COLO668 (cell line): ENCODE results near the gene RNU1-4.
"Not testable (repeated sequence)": the region's sequence is repeated elsewhere in the genome, so short reads cannot be mapped to it uniquely, and the experiment has no call there.

ENCODE experiments used
- DNase-seq: peaks from one replicate; lab custom pipeline; 2025; ENCODE audit not compliant: unreplicated experiment; lab: John Stamatoyannopoulos, UW

The RNU1-4 gene

DNA sequence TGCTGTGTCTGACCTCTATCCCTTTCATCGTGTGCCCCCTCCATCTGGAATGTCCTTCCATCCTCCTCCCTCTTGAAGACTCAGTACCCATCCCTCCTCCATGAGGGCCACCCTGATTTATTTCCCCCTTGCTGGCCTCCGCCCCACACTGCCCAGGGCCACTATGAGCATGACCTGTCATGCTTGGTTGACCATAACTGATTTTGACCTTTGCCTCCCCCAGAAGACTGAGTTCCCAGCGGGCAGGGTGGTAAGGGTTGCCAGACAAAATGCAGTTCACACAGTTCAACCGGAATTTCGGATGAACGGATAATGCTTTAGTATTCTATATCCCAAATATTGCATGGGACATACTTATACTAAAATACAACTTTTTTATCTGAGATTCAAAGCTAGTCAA, 31.6 kb upstream of the RNU1-4 start:
- not testable (repeated sequence) for DNase-seq

DNA sequence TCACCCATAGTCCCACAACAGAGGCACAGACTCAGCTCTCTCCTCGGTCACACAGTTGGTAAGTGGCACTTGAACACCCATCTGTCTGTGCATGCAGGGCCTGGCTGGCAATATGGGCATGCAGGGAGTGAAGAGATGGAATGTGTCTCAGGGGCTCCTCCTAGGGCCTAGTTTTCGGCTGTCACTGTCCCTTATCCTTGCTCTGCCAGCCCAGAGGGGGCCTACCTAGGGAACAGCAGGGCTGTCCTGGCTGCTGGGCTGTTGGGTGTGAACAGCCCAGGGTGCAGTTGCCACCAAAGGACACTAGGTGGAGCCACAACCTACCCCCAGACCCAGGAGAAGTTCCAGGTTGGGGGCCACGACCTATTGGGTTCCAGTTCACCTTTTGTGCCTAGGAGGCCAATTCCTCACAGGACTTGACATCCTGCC, 30.6 kb upstream of the RNU1-4 start:
- DNase-seq, result not testable (repeated sequence)

DNA sequence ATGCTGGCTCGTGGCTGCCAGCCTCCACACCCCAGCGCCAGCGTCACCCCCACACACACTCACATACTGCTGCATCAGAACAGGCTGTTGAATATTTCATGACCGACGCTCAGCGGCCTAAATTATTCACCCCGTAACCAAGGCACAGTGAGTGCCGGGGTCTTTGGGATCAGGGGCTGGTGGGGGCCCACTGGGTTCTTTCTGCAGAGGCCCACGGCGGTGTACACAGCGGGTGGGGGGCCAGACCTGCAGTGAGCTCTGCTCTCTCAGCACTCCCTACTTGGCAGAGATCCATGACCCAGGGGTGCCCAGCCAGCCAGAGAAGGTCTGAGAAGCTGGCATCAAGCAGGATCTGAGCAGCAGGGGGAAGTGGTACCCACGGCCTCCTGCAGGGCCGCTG, 29.7 kb upstream of the RNU1-4 start:
- not testable (repeated sequence) for DNase-seq

DNA sequence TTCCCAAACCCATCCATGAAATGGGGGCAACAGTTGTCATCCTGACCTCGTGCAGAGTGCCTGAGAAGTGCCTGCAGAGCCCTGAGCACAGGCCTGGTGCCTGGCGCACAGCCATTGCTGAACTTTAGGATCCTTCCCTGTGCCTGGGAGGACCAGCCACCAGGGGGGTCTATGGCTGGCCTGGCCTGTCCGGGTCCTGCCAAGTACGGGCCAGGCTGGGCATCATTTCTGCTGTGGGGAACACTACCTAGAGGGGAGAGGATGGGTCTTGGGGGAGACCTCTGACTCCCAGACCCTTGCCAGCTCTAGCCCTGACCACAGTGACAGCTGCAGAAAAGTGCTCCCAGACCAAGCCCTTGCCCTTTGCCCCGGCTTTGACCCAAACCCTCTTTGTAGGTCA, 28.2 kb upstream of the RNU1-4 start:
- not testable (repeated sequence) for DNase-seq

DNA sequence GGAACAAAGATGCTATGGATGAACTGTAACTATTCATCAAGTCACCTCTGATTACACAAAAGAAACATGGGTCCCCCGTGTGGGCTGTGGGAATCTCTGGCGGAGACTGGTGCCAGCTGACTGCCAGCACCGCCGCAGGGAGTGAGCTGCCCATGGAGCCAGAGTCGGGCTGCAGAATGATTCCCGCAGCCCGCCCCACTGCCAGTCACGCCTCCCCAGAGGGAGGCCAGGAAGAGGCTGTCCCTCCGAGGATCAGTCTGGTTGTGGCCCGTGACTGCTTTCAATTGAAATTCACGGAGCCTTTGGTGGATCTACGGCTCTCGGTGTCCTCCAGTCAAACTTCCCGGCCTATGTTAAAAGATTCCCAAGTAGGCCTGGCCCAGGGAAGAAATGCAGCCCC, 27.7 kb upstream of the RNU1-4 start:
- not testable (repeated sequence) for DNase-seq

DNA sequence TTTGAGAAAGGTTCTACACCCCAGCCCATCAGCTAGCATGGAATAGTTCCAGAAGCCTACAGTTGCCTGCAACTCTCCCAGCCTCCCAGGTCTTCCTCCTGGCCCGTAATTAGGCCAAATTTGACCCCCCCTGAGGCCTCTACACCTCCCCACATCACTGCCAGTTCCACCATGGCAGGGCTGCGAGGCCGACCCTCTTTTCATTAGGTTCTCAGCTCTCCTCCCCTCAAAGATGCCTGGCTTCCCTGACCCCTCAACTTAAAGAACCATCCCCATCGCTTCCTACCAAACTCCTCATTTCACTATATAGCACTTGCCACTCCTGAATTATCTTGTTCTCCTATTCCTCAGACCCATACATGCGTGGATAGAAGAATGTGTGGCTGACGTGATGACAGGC, 27.3 kb upstream of the RNU1-4 start:
- DNase-seq, result not testable (repeated sequence)

DNA sequence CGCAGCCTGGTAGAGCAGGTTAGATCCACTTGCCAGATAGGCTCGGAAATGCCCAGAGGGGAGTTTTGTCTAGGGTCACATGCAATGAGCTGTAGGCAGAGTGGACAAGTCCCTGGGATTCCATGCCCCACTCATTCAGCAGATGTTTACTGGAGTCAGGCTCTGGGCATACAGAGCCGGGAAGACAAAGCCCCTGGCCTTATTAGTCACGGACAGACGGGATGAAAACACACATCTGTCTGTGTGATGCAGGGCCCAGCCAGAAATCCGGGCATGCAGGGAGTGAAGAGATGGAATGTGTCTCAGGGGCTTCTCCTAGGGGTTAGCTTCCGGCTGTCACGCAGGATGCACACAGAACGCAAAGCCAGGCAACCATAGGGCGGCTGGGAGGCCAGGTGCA, 26.8 kb upstream of the RNU1-4 start:
- not testable (repeated sequence) for DNase-seq

DNA sequence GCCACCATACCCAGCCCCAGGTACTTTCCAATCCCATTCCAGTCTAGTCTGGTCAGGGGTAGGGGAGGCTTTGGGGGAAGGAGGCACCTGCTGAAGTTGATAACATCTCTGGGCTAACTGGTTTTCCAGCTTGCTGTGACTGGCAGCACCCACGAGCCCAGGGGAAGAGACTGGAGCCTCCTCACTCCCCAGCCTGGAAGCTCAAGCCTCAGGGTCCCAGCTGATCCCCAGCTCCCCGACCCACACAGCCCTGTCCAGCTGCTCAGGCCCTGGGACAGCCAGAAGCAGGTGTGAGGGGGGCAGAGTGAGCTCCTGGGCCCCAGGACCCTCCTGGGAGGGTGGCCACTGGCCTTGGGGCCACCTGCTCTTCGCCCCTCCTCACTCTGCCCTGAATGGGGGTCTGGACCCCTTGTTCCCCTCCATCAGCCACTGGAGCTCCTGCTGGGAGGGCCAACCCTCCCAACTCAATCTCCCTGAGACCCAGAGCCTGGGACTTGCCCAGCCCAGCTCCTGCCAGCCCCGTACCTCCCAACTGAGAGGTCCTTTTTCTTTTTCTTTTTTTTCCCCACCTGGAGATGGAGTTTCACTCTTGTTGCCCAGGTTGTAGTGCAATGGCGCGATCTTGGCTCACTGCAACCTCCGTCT, 23.5 kb upstream of the RNU1-4 start:
- DNase-seq, result no peak

DNA sequence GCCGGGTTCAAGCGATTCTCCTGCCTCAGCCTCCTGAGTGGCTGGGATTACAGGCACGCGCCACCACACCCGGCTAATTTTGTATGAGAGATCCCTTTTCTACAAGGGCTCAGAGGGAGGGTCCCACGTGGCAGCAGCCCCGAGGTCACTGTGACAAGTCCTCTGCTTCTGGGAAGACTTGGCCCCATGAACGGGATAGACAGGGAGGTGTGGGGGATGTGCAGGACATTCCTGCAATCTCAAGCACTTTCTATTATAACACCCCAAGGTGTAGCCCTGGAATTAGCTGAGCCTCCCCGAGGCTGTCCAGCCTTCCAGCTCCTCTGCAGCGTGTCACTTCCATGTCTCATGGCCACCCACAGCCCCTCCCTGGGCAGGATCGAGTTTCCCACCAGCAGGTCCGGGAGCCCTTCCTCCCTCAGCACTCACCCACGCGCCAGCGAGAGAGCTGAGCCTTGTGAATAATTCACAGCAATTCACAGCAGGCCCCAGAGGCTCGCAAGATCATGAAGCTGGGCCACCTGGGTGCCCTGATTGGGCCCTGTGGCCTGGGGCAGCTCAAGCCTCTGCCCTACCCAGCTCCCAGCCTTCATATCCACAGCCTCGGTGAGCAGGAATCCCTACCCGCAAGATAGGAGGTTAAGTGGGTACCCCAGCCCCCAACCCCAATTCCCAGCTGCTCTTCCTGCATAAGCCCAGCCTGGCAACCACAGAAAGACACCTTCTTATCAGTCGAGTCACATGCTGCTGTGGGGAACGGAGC, 22.8 kb upstream of the RNU1-4 start:
- no peak for DNase-seq

DNA sequence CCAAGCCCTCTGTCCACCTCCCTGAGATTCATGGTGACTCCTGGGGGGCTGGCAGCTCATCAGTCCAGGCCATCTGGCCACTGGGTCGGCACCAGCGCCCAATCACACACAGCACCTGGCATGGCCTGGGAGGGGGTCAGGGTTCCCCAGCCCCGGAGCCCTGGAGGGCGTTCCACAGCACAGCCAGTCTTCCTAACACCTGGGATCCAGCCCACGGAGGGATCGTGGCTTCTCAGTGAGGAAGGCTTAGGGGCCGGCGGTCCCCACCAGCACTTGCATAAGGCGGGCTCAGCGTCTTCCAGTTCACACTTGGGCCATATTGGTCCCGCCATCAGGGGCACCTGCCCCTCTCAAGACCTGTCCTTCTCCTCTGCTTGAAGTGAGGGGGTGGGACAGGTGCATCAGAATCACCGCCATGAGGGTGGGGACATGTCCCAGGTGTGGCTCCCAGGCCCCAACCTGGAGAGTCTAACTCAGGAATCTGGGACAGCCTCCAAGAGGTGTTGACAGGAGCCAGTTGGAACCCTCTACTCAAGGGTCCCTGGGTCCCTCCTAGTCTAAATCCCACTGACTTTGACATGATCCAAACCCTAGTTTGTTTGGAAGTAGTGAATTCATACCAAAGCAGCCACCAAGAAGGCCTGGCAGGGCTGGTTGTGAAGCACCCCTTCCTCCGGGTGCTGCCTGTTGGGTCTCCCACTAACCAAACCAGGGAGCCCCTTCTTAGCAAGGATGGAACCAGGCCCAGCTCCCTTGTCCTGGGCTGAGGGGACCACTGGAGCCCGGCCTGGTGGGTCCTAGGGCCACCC, 22.0 kb upstream of the RNU1-4 start:
- DNase-seq, result not testable (repeated sequence)

DNA sequence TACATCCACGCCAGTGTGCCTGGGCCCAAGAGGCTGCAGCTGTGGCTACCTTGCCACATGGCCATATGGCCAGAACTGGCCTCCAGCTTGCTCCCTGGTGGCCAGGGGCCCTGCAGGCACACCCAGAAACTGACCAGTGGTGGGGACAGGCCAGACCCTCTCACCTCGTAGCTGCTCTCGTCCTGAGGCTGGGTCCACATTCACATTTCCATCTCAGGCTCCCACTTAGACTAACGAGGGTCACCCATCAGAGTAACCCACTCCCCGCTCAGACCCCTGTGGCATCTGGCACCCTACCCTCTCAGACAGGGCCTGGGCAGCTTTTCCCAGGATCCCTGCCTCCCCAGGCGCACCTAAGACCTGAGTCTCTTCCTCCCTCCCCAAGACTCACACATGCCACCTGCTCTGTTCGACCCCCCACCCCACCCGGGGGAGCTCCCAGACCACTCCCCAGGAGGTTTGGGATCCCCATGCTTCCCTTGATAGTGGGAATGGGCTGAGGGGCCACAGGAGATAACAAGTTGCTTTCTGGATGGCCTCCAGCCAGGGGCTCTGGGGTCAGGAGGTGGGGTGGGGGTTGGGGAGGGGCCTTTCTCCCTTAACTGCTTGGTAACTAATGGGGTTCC, 21.3 kb upstream of the RNU1-4 start:
- DNase-seq, result no peak

DNA sequence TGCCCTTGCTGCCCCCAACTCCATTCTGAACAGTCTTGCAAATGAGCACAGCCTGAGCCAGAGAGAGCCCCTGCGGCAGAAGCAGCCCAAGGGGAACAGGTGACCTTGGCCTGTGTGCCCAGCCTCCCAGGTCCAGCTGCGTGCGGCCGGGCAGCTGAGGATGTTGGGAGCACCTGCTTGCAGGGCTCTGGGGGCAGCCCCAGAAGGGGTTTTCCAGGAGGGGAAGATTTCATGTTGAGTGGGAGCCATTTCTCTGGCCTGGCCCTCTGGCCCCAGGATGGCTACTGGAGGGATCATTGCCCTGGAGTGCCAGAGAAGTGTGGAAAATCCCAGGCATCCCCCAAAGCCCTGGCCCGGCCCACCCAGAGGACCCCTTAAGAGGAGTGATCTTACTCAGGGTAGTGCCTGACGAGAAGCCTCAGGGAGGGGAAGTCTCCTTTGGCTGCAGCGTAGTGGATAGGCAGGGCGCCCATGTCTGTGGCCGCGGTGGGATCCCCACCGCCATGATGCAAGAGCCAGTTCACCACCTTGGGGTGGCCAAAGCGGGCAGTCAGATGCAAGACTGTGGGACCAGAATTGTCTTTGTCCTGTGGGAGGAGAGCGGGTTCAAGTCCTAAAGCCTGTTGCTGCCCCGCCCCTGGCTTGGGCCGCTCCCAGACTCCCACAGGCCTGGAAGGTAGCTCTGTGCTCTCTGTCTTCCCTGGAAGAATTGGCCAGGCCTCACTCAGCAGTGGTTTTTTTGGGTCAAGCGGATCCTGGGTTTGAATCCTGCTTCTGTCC, 20.6 kb upstream of the RNU1-4 start:
- no peak for DNase-seq

DNA sequence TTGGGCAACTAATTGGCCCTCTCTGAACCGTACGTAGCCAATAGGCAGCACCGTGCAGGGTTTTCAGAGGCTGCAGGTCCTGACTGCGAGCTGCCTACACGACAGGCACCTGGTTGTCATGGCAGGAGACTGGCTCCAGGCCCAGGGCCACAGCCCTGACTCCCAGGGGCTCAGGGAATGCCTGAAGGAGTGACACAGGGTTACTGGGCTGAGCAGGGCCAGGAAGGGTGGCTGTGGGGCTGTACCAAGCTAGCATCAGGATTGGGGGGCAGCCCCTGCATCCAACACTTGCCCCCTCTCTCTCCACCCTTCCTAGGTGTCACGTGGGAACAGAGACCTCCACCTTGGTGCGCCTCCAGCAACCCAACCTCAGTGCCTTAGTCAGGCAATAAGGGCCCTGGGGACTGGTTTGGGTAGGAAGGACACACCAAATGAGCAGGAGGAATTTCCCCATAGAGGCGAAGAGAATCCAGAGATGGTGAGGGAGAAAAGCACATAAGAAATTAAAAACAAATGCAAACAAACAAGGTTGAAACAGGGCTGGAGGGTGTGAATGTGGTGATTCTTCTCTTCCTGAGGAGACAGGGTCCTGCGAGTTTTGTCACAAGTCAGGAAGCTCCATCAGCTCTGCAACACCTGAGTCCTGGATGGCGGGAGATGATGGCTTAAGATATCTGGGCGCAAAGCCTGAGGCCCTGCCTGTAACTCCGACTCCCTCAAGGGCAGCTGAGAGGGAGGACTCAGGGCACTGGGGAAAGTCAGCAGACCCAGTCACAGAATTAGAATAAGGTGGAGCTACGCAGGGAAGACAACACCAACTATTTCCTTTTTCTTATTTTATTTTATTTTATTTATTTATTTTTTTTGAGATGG, 19.7 kb upstream of the RNU1-4 start:
- DNase-seq, result no peak

DNA sequence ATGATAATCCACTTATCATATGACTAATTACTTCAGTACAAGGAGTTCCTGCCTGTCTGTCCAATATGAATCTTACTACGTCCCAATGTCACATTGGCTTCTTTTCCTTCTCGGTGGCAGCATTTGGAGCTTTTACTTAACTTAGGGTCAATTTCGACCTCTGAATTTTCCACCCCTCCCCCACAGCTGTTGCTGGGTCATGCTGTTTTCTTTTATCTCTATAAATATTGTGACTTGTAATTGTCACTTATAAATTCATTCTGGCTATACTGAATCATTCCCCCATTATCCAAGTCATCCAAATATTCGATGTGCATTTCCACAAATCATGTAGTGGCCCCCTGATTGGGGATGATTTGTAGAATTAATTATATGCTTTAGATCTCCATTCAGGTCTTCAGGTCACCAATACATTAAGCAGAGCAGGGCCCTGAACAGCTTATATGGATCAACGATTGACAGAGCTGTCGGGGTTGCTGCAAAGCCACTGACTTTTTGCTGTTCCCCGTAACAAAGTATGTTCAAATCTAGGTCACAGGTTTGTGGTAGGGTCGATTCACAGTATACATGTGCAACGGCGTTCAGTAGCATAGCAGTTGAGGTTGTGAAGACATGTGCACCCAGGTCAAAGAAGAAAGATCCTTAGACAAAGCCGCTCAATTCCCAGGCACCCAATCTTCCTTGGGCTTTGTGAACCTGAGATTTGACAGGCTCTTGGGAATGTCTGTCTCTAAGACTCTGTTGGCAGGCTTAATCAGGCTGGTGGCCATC, 18.3 kb upstream of the RNU1-4 start:
- DNase-seq, result no peak

DNA sequence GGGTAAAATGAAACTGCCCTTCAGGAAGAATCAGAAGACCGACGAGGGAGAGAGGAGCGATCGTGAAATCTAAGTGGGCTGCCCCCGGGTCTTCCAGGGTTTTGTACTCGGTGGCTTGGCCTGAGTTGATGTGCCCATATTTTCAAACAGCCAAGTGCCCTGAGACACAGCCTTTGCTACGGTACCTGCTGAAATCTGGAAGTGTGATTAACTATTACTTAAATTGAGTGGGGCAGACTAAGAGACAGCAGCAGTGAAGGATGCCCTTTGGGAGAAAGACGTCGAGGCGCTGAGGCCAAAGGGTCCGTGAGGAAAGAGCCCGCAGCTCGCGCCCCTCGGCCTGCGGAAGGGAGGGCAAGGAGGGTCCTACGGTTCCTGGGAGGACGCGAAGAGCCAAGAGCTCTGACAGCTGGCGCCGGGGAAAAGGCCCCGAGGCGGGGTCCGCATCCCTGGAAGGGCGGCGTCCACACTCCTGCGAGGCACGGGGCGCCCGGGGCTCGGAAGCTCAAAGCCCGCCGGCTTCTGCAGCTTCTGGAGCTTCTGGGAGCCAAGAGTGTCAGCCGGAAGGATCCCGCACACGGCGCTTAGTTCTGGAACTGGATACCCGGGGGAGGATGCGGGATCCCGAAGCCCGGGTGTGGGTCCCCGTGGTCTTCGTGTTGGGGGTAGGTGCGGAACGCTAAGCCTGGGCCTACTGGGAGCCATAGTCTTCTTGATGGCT, 15.4 kb upstream of the RNU1-4 start:
- DNase-seq, result no peak

DNA sequence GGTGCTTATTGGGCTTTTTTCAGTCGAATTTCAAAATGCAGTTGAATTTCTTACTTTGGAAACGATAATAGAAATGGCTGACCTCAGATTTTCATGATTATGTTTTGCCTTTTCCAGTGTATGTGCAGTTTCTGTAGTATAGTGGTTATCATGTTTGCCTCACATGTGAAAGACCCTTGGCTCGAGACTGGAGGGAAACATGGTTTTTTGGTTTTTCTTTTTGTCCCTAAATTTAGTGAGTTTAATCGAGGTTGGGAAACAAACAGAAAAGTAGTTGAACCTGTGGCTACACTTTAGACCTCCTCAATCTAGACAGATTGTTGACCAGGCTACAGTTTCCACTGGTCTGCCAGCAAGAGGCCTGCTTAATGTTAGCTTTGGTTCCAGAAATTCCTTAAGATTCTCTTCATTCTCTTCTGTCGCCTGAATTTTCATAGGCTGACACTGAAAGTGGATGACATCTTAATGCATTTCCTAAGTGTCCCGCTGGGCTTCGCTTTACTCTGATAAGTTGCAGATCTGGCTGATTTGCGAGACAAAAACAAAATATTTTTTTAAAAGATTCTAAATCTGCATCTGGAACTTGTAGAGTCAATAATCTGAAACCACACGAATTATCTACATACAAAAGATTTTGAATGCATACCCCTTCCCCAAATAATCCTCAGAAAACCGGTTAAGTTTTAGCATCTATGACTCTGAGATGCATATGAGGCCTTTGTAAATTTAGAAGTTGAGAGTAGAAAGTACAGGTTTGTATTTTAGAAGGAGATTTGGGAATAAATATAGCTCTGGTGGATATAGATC, 14.7 kb upstream of the RNU1-4 start:
- not testable (repeated sequence) for DNase-seq
